Vagina (tissue), 2 donors: ENCODE measurements around the gene BICC1.

Experiments
- CTCF ChIP-seq, 3 experiments: fragments of 450-650 bp in 2 of 3; fragments of 200-600 bp in 1 of 3; sonication (generic) in 1 of 3; IDR thresholded peaks; one replicate each; pipeline ENCODE4 v1.5.1; 2017 to 2019; ENCODE audit warnings: antibody characterized with exemption in 3 of 3, mild to moderate bottlenecking in 2 of 3, moderate library complexity in 2 of 3
- POLR2A ChIP-seq, 2 donors: fragments of 450-650 bp; IDR thresholded peaks; one replicate each; pipeline ENCODE4 v1.6.1; 2017; ENCODE audit warnings: antibody characterized with exemption in 2 of 2, mild to moderate bottlenecking in 2 of 2, moderate library complexity in 2 of 2
- POLR2AphosphoS5 ChIP-seq, 2 donors: sonication (generic); formaldehyde crosslinking; IDR thresholded peaks; one replicate each; pipeline ENCODE4 v1.9.0; 2017; ENCODE audit warnings: antibody characterized with exemption in 2 of 2, mild to moderate bottlenecking in 2 of 2, low read depth in 1 of 2; ENCODE audit not compliant: insufficient read depth in 1 of 2

GRCh38 chr10:58776568-58777318 is 264.1 kb downstream of the BICC1 start:
- TF ChIP-seq CTCF (IDR thresholded peaks at IDR 0.05) = no peak
- TF ChIP-seq POLR2A (IDR thresholded peaks at IDR 0.05) = no peak
- no peak for TF ChIP-seq POLR2AphosphoS5 (IDR thresholded peaks at IDR 0.05; ENCODE audit: insufficient read depth in 1 of 2, low read depth in 1 of 2)
